HepG2 (cell line): Measurements from ENCODE around the gene SESN3. TPM values are rescaled to one million over a fixed set of nuclear protein-coding genes. Genes with fewer than 3 reads are reported as not detected.
"Not testable (repeated sequence)": the region's sequence is repeated elsewhere in the genome, so short reads cannot be mapped to it uniquely, and the experiment has no call there.

Experiments
- ATAC-seq: fragments of 200-7000 bp; cut with Tn5 transposase; 3 replicates; pipeline ENCODE4 v1.9.1; 2020; ENCODE audit warnings: mild to moderate bottlenecking, moderate library complexity
- BruUV-seq: library from RNA; stranded (reverse); fragments of 400-500 nt; replicated peaks from 2 replicates; lab custom pipeline; 2021; lab: Mats Ljungman, UMichigan
- CTCF ChIA-PET: fragments of 300-600 bp; formaldehyde crosslinking; extraction: SDS; loops from one replicate; lab custom pipeline; 2021; ENCODE audit warnings: low total read pairs, inconsistent platforms, low intra/inter-chr PET ratio; lab: Yijun Ruan, JAX
- POLR2A ChIA-PET: fragments of 350-600 bp; sonication (Branson Sonifier 250); formaldehyde crosslinking; loops from one replicate; lab custom pipeline; 2020; ENCODE audit warnings: antibody characterized with exemption, inconsistent platforms; lab: Yijun Ruan, JAX
- DNase-seq: peaks from one replicate; pipeline ENCODE4 v3.0.0-alpha.2; 2015; ENCODE audit warnings: low spot score
- FAIRE-seq: peaks from 3 replicates; lab custom pipeline; 2011; peaks lifted over from hg19 to GRCh38; lab: Jason Lieb, UNC
- H2AFZ ChIP-seq: one replicate; pipeline ENCODE4 v1.6.1; 2011; ENCODE audit warnings: low read length, inconsistent platforms
- H3K27ac ChIP-seq: fragments of 300-600 bp; 3 replicates; pipeline ENCODE4 v1.8.0; 2011; ENCODE audit warnings: mixed run types, mild to moderate bottlenecking, mixed read lengths, low read length, inconsistent platforms; ENCODE audit not compliant: insufficient read depth; ENCODE audit errors: extremely low read length
- H3K27me3 ChIP-seq, 2 experiments: fragments of 200-600 bp in 1 of 2; 2 replicates in 1 of 2; 3 replicates in 1 of 2; pipeline versions ENCODE4 v1.6.0 to v1.8.0; 2011; ENCODE audit warnings: low read length in 2 of 2, mild to moderate bottlenecking in 2 of 2, moderate library complexity in 2 of 2, inconsistent platforms in 1 of 2; ENCODE audit not compliant: insufficient read depth in 2 of 2, control insufficient read depth in 1 of 2
- H3K36me3 ChIP-seq, 2 experiments: fragments of 200-600 bp in 1 of 2; replicated peaks in 1 of 2; 2 replicates in 1 of 2; 3 replicates in 1 of 2; pipeline versions ENCODE4 v1.5.1 to v1.8.0; 2011; ENCODE audit warnings: low read length in 2 of 2, inconsistent platforms in 1 of 2; ENCODE audit not compliant: insufficient read depth in 2 of 2, control insufficient read depth in 1 of 2
- H3K4me1 ChIP-seq: 2 replicates; pipeline ENCODE4 v1.5.1; 2012; ENCODE audit warnings: low read length, inconsistent platforms; ENCODE audit not compliant: insufficient read depth
- H3K4me2 ChIP-seq: 2 replicates; pipeline ENCODE4 v1.6.0; 2011; ENCODE audit warnings: low read depth, low read length, inconsistent platforms
- H3K4me3 ChIP-seq, 3 experiments: fragments of 200-600 bp in 1 of 3; sonication (generic), shearing (Covaris generic) in 1 of 3; replicated peaks in 1 of 3; 2 replicates each; pipeline ENCODE4 v1.5.1; 2011 to 2016; ENCODE audit warnings: low read length in 3 of 3, inconsistent platforms in 2 of 3, low read depth in 2 of 3, mild to moderate bottlenecking in 2 of 3, control low read depth in 1 of 3, mixed read lengths in 1 of 3; ENCODE audit not compliant: insufficient read depth in 1 of 3
- H3K79me2 ChIP-seq: one replicate; pipeline ENCODE4 v1.6.1; 2011; ENCODE audit warnings: low read length, inconsistent platforms; ENCODE audit not compliant: insufficient read depth
- H3K9ac ChIP-seq: 2 replicates; pipeline ENCODE4 v1.6.0; 2011; ENCODE audit warnings: mild to moderate bottlenecking, low read depth, low read length, inconsistent platforms; ENCODE audit not compliant: insufficient read depth
- H3K9me3 ChIP-seq: 2 replicates; pipeline ENCODE4 v1.5.1; 2012; ENCODE audit warnings: mild to moderate bottlenecking, low read length
- H4K20me1 ChIP-seq: 2 replicates; pipeline ENCODE4 v1.6.0; 2011; ENCODE audit warnings: inconsistent platforms, mild to moderate bottlenecking, low read length, moderate library complexity; ENCODE audit not compliant: insufficient read depth
- CENPX ChIP-seq: sonication (generic); formaldehyde crosslinking; IDR thresholded peaks from 2 replicates; pipeline ENCODE4 v1.9.0; 2021; ENCODE audit warnings: mild to moderate bottlenecking, missing genetic modification reagents, moderate library complexity
- KDM4B ChIP-seq: sonication (generic); formaldehyde crosslinking; IDR thresholded peaks from 2 replicates; pipeline ENCODE4 v1.4.0; 2020; ENCODE audit warnings: missing genetic modification reagents
- PITX1 ChIP-seq: sonication (generic); formaldehyde crosslinking; IDR thresholded peaks from 2 replicates; pipeline ENCODE4 v1.5.1; 2020; ENCODE audit warnings: mild to moderate bottlenecking, missing genetic modification reagents
- RFX3 ChIP-seq: IDR thresholded peaks from 2 replicates; pipeline ENCODE4 v1.6.1; 2016; ENCODE audit warnings: missing biosample characterization, missing genetic modification reagents
- SMYD3 ChIP-seq: sonication (generic); formaldehyde crosslinking; IDR thresholded peaks from 2 replicates; pipeline ENCODE4 v1.8.1; 2023; ENCODE audit warnings: mild to moderate bottlenecking, missing genetic modification reagents
- SP1 ChIP-seq, 2 experiments: fragments of 450-650 bp in 1 of 2; sonication (generic) in 1 of 2; formaldehyde crosslinking in 1 of 2; IDR thresholded peaks; 2 replicates each; pipeline versions ENCODE4 v1.4.0 to v1.6.1; 2016 to 2020; ENCODE audit warnings: missing genetic modification reagents in 1 of 2
- ZNF256 ChIP-seq: sonication (generic); formaldehyde crosslinking; conservative IDR thresholded peaks from 2 replicates; pipeline ENCODE4 v1.4.0; 2020; ENCODE audit warnings: missing genetic modification reagents
- ZNF7 ChIP-seq: IDR thresholded peaks from 2 replicates; pipeline ENCODE4 v1.6.1; 2016; ENCODE audit warnings: missing biosample characterization, missing genetic modification reagents
- WGBS: methylation state at CpG from one replicate; pipeline ENCODE4 v1.1.6; 2017; ENCODE audit warnings: low lambda C conversion rate; 5-methylcytosine and 5-hydroxymethylcytosine counted together
- in situ Hi-C: cut with HindIII; loops from 2 replicates; pipeline ENCODE4 v1.10.0; 2017; ENCODE audit warnings: low pct_unique_long_range_greater_than_20kb; ENCODE audit not compliant: extremely low pct_ligation_motif_present
- intact Hi-C: fragments of 100-400 bp; cut with micrococcal nuclease; formaldehyde crosslinking; loops from one replicate; pipeline ENCODE4 v1.10.0; 2022; ENCODE audit not compliant: unreplicated experiment
- polyA plus RNA-seq, 8 experiments: library from polyadenylated mRNA; depleted of rRNA in 3 of 8; stranded (reverse) in 7 of 8; unstranded in 1 of 8; fragments of >200 nt; fragmentation: Illumina TruSeq in 4 of 8; extraction: Trizol in 4 of 8; gene quantifications; 2 replicates each; pipeline versions ENCODE4 v1.2.1 to v1.2.3, GENCODE V29; 2011 to 2016; ENCODE audit warnings: low read depth in 4 of 8, missing spikeins in 1 of 8, mixed read lengths in 1 of 8; ENCODE audit not compliant: insufficient read depth in 1 of 8
- total RNA-seq, 5 experiments: library from RNA; depleted of rRNA; stranded (reverse); fragments of >200 nt; fragmentation: Illumina TruSeq; extraction: Trizol; gene quantifications; 2 replicates each; pipeline ENCODE4 v1.2.3, GENCODE V29; 2016; ENCODE audit warnings: low read depth in 1 of 5
- TF ChIP-seq, protein P1 (sequence below): sonication (generic); formaldehyde crosslinking; IDR thresholded peaks from 2 replicates; pipeline ENCODE4 v1.8.0; 2022; ENCODE audit warnings: mild to moderate bottlenecking, missing genetic modification reagents; ENCODE audit not compliant: insufficient replicate concordance
- TF ChIP-seq, protein P2 (sequence below): sonication (generic); formaldehyde crosslinking; IDR thresholded peaks from 2 replicates; pipeline ENCODE4 v1.4.0; 2020; ENCODE audit warnings: missing genetic modification reagents

The SESN3 gene
- total and polyA plus RNA-seq, 2 of the 13 experiments (the other 11 are each of a cell fraction or from before 2014, with no cell fraction given): 0.53 to 0.86 TPM

GRCh38 chr11:95276139-95276538, 45.1 kb upstream of the SESN3 start:
- H3K4me3 ChIP-seq: no peak overlapping the region
- DNase-seq (no peak), FAIRE-seq (no peak), ATAC-seq (no peak)
- H3K36me3 ChIP-seq: no peaks in the 10 kb centered on the region
- no peaks in the 10 kb centered on the region for H3K27me3 ChIP-seq
- CTCF ChIA-PET: no interaction called here
- no peak overlapping the region for H2AFZ ChIP-seq
- 51% methylated on average over 4 of the region's 4 CpGs for WGBS
- no peaks in the 10 kb centered on the region for H4K20me1 ChIP-seq
- in situ Hi-C loops (no loop called here), intact Hi-C loops (no loop called here)
- no peak overlapping the region for H3K27ac ChIP-seq
- no peak overlapping the region for H3K4me2 ChIP-seq
- no peaks in the 10 kb centered on the region for H3K79me2 ChIP-seq
- TF ChIP-seq SP1 (IDR thresholded peaks at IDR 0.05) (no peak), SP1 (CRISPR knock-in tag; IDR thresholded peaks at IDR 0.05) (no peak), ZNF7 (no peak), RFX3 (no peak), KDM4B (no peak), CENPX (CRISPR knock-in tag) (no peak), PITX1 (CRISPR knock-in tag) (no peak), ZNF256 (CRISPR knock-in tag) (no peak), SMYD3 (CRISPR knock-in tag) (no peak)
- TF ChIP-seq, protein P1, sequence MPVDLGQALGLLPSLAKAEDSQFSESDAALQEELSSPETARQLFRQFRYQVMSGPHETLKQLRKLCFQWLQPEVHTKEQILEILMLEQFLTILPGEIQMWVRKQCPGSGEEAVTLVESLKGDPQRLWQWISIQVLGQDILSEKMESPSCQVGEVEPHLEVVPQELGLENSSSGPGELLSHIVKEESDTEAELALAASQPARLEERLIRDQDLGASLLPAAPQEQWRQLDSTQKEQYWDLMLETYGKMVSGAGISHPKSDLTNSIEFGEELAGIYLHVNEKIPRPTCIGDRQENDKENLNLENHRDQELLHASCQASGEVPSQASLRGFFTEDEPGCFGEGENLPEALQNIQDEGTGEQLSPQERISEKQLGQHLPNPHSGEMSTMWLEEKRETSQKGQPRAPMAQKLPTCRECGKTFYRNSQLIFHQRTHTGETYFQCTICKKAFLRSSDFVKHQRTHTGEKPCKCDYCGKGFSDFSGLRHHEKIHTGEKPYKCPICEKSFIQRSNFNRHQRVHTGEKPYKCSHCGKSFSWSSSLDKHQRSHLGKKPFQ (CRISPR knock-in tag): no peak
- TF ChIP-seq, protein P2, sequence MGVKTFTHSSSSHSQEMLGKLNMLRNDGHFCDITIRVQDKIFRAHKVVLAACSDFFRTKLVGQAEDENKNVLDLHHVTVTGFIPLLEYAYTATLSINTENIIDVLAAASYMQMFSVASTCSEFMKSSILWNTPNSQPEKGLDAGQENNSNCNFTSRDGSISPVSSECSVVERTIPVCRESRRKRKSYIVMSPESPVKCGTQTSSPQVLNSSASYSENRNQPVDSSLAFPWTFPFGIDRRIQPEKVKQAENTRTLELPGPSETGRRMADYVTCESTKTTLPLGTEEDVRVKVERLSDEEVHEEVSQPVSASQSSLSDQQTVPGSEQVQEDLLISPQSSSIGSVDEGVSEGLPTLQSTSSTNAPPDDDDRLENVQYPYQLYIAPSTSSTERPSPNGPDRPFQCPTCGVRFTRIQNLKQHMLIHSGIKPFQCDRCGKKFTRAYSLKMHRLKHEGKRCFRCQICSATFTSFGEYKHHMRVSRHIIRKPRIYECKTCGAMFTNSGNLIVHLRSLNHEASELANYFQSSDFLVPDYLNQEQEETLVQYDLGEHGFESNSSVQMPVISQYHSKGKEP (CRISPR knock-in tag): no peak
- TF ChIP-seq, all 625 proteins: peak for 0
- POLR2A ChIA-PET: no interaction called here
- Histone ChIP-seq H3K9ac (no peak overlapping the region), H3K9me3 (no peaks in the 10 kb centered on the region), H3K4me1 (no peaks in the 10 kb centered on the region)
- no TSS peak for BruUV-seq

GRCh38 chr11:95273618-95274017, 42.6 kb upstream of the SESN3 start:
- H3K27me3 ChIP-seq, POLR2A ChIA-PET, CTCF ChIA-PET, H3K9me3 ChIP-seq, H3K27ac ChIP-seq, intact Hi-C loops, H2AFZ ChIP-seq, DNase-seq, in situ Hi-C loops, H4K20me1 ChIP-seq, H3K79me2 ChIP-seq, ATAC-seq, H3K4me2 ChIP-seq, H3K4me1 ChIP-seq, H3K4me3 ChIP-seq, FAIRE-seq, H3K9ac ChIP-seq, H3K36me3 ChIP-seq, BruUV-seq: not testable (repeated sequence)
- 30% methylated on average over 5 of the region's 5 CpGs for WGBS
